ENCODE data around the gene STX4.

DNA sequence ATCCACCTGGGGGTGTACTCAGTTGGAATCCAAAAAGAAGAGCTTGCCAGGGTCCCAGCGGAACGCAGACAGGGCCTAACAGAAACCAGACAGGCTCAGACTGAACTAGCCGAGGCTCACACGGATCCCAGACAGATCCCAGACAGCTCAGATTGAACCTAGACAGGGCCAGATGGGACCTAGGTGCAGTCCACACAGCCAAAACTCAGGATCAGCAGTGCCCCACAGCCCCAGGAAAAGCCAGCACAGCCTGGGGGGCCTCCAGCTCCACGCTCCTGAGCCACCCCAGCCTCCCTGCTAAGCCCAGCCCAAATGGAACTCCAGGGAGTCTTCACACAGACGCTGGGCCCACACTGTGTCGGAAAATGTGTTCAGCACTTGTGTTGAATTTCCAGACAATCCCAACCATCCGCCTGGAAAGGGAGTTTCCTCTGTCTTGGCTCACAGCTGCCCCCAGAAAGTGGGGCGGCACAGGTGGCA is 30.5 kb upstream of the STX4 start:
- no peak for TF ChIP-seq ZNF274 (IDR thresholded peaks at IDR 0.05; ENCODE audit: low read depth, low read length)
- TF ChIP-seq YY1 (IDR thresholded peaks at IDR 0.05; ENCODE audit: insufficient read depth, insufficient read length): no peak

All from NT2/D1 (cell line).